Right lobe of liver (tissue), 4 donors: ENCODE results near the gene CD248.
A peak's percentile ranks its signal among the peaks of the same experiment; 100 is the strongest.

Experiments used
- CTCF ChIP-seq, 4 donors: fragments of 200-600 bp in 3 of 4; fragments of 450-650 bp in 1 of 4; IDR thresholded peaks; one replicate each; pipeline versions ENCODE4 v1.5.1 to v1.8.0; 2016 to 2022; ENCODE audit warnings: antibody characterized with exemption in 4 of 4, mild to moderate bottlenecking in 2 of 4
- POLR2A ChIP-seq: fragments of 450-650 bp; IDR thresholded peaks from one replicate; pipeline ENCODE4 v1.6.1; 2017; ENCODE audit warnings: antibody characterized with exemption, mild to moderate bottlenecking
- donor health status: DM: no; HTN: no; CAD: no.
- donor health status: DM: no; HTN: no; CAD: no.
- donor health status: DM: no; HTN: yes; CAD: no.

DNA sequence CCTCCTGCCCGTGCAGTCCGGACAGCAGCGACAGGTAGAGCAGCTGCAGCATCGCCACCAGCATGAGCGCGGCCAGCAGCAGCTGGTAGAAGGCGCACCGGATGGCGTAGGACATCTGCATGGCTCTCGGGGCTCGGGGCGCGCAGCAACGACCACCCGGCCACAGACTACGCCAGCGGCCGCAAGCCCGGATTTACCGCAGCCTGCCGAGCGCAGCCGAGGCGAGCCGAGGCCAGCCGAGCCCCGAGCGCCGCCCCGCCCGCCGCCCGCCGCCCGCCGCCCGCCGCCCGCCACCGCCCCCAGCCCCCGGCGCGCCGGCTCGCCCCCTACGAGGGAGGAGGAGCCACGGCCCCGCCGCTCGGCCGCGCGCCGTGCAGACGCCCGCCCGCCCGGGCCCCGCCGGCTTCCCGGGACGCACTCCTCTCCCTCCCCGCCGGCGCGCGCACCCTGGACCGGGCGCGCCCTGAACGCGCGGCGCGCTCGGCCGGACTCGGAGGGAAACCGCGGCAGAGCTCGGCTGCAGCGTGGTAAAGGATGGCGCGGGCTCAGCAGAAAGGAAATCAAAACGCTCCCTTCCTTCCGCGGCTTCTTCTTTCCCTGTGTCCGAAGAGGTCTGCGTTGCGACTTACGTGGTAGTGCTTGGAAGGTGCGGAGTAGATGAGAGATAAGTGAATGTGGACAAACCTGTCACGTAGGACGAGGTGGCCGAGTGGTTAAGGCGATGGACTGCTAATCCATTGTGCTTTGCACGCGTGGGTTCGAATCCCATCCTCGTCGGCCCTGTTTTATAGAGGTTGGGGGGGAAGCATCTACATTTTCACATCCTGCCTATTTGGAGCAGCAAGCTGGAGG is 30.8 kb upstream of the CD248 start, which contains the start of gene B4GAT1:
- TF ChIP-seq CTCF (IDR thresholded peaks at IDR 0.05) = no peak
- TF ChIP-seq POLR2A = peak; percentile 33
